ENCODE results near the gene CNTN5. TPM values are rescaled to one million over a fixed set of nuclear protein-coding genes. Genes with fewer than 3 reads are reported as not detected.

The CNTN5 gene
- total and polyA plus RNA-seq, 2 donors (not counting 1 experiment from before 2014, with no cell fraction given) = 0.17 TPM; not detected in 1

DNA sequence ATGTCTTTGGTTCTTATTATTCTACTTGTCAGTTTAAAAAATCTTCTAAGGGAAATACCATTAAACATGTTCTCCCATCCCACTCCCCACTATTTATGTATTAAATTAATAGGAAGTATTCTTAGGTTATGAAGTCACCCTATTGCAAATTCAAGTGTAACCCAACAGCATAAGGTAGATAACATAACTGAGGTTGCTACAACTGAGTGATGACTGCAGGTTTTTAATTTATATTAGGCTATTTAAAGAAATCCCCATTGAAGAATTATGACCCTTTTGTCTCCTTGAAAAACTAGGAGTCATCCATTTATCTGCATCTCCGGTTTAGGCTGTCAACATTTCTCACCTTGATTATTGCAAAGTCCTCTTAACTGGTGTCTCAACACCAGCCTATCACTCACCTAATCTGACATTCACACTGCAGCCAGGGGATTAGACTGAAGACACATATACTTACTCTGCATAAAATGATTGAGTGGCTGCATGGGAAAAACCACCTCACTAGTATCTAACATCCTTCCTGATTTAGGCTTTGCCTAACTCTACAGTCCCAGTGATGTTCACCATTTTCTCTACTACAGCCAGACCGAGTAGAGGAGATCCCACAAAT lies 649.4 kb downstream of the CNTN5 start:
- TF ChIP-seq EZH2 (IDR thresholded peaks at IDR 0.05; ENCODE audit: low read length, missing control alignments) = no peak
- TF ChIP-seq, protein P1, sequence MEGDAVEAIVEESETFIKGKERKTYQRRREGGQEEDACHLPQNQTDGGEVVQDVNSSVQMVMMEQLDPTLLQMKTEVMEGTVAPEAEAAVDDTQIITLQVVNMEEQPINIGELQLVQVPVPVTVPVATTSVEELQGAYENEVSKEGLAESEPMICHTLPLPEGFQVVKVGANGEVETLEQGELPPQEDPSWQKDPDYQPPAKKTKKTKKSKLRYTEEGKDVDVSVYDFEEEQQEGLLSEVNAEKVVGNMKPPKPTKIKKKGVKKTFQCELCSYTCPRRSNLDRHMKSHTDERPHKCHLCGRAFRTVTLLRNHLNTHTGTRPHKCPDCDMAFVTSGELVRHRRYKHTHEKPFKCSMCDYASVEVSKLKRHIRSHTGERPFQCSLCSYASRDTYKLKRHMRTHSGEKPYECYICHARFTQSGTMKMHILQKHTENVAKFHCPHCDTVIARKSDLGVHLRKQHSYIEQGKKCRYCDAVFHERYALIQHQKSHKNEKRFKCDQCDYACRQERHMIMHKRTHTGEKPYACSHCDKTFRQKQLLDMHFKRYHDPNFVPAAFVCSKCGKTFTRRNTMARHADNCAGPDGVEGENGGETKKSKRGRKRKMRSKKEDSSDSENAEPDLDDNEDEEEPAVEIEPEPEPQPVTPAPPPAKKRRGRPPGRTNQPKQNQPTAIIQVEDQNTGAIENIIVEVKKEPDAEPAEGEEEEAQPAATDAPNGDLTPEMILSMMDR (conservative IDR thresholded peaks at IDR 0.05 in 1 of 2, IDR thresholded peaks at IDR 0.05 in 1 of 2; ENCODE audit: low read depth in 1 of 2, low read length in 2 of 2) = no peak
- H3K4me1 ChIP-seq (ENCODE audit: control insufficient read depth, extremely low read depth, insufficient read depth, low read length) = no peaks in the 10 kb centered on the region
- no peaks in the 10 kb centered on the region for H3K36me3 ChIP-seq (ENCODE audit: control insufficient read depth, insufficient read depth, low read length)
- no peaks in the 10 kb centered on the region for H3K27me3 ChIP-seq (ENCODE audit: control insufficient read depth, insufficient read depth, low read length)
- no peaks in the 10 kb centered on the region for H3K79me2 ChIP-seq (ENCODE audit: control insufficient read depth, insufficient read depth, low read length)
- no peak overlapping the region for H3K27ac ChIP-seq (ENCODE audit: insufficient read depth, low read length)
- no peak overlapping the region for H3K9ac ChIP-seq (ENCODE audit: insufficient read depth, low read length)
- DNase-seq (ENCODE audit: low read depth in 2 of 2) = no peak
- no peak overlapping the region for H3K4me2 ChIP-seq (ENCODE audit: extremely low read depth, insufficient read depth, low read length)
- no peaks in the 10 kb centered on the region for H4K20me1 ChIP-seq (ENCODE audit: control insufficient read depth, extremely low read depth, insufficient read depth, low read length)
- no peaks in the 10 kb centered on the region for H3K9me3 ChIP-seq (ENCODE audit: control insufficient read depth, insufficient read depth, low read depth, low read length)
- no peak overlapping the region for H3K4me3 ChIP-seq (replicated peaks in 1 of 4; ENCODE audit: control extremely low read depth in 1 of 4, insufficient read depth in 1 of 4, low read depth in 3 of 4, low read length in 4 of 4)
- no peak overlapping the region for H2AFZ ChIP-seq (ENCODE audit: low read length)

DNA sequence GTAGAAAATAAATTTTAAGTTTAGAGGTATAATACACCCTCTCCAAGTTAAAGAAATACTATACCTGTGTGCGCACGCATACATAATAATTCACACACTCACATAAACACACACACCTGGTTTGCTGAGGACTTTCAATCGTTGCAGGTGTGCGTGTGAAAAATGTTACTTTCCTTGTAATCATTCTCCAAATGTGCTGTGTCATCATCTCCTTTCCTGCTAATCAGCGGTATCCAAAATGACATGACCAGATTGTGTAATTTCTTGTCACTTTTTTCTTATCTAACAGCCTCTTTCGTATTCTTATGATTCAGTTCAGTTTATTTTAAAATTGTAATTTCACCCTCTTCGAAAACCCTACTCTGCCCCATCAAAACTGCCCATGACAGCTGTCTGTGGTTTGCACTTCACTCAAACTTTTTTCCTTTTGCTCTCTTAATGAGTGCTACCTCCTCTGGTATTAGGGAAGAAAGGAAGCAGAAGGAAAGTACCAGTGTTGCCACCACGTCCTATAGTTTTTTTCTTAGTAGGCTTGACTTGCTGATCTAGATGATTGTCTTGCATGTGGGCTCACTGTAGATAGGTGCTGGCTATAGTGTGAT lies 651.2 kb downstream of the CNTN5 start:
- Histone ChIP-seq H3K27me3 (ENCODE audit: control insufficient read depth, insufficient read depth, low read length) (no peaks in the 10 kb centered on the region), H3K9ac (ENCODE audit: insufficient read depth, low read length) (no peak overlapping the region), H3K4me2 (ENCODE audit: extremely low read depth, insufficient read depth, low read length) (no peak overlapping the region), H3K79me2 (ENCODE audit: control insufficient read depth, insufficient read depth, low read length) (no peaks in the 10 kb centered on the region), H3K36me3 (ENCODE audit: control insufficient read depth, insufficient read depth, low read length) (no peaks in the 10 kb centered on the region), H3K27ac (ENCODE audit: insufficient read depth, low read length) (no peak overlapping the region), H3K4me3 (replicated peaks in 1 of 4; ENCODE audit: control extremely low read depth in 1 of 4, insufficient read depth in 1 of 4, low read depth in 3 of 4, low read length in 4 of 4) (no peak overlapping the region), H4K20me1 (ENCODE audit: control insufficient read depth, extremely low read depth, insufficient read depth, low read length) (no peaks in the 10 kb centered on the region), H3K9me3 (ENCODE audit: control insufficient read depth, insufficient read depth, low read depth, low read length) (no peaks in the 10 kb centered on the region), H3K4me1 (ENCODE audit: control insufficient read depth, extremely low read depth, insufficient read depth, low read length) (no peaks in the 10 kb centered on the region), H2AFZ (ENCODE audit: low read length) (no peak overlapping the region)
- no peak for DNase-seq (ENCODE audit: low read depth in 2 of 2)
- no peak for TF ChIP-seq EZH2 (IDR thresholded peaks at IDR 0.05; ENCODE audit: low read length, missing control alignments)
- TF ChIP-seq, protein P1 (conservative IDR thresholded peaks at IDR 0.05 in 1 of 2, IDR thresholded peaks at IDR 0.05 in 1 of 2; ENCODE audit: low read depth in 1 of 2, low read length in 2 of 2) = no peak

DNA sequence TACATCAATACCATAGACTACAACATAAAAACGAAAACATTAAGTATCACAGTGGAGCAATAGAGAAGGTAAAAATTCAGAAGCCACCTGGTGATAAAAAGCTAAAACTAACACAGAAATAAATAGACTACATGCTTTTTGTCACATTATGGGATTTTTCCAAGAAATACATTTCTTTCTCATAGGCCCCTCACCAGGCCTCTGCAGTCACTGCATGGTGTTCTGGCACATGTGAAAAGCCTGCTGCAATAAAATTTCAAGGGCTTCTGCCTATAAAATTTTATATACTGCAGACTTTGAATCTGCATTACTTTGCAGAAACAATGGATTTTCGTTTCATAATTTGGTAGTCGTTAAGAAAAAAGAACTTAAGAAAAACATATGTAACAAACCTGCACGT lies 655.5 kb downstream of the CNTN5 start:
- no peaks in the 10 kb centered on the region for H4K20me1 ChIP-seq (ENCODE audit: control insufficient read depth, extremely low read depth, insufficient read depth, low read length)
- no peaks in the 10 kb centered on the region for H3K27me3 ChIP-seq (ENCODE audit: control insufficient read depth, insufficient read depth, low read length)
- H3K4me1 ChIP-seq (ENCODE audit: control insufficient read depth, extremely low read depth, insufficient read depth, low read length) = no peaks in the 10 kb centered on the region
- no peak overlapping the region for H3K4me3 ChIP-seq (replicated peaks in 1 of 4; ENCODE audit: control extremely low read depth in 1 of 4, insufficient read depth in 1 of 4, low read depth in 3 of 4, low read length in 4 of 4)
- TF ChIP-seq EZH2 (IDR thresholded peaks at IDR 0.05; ENCODE audit: low read length, missing control alignments) = no peak
- TF ChIP-seq, protein P1 (conservative IDR thresholded peaks at IDR 0.05 in 1 of 2, IDR thresholded peaks at IDR 0.05 in 1 of 2; ENCODE audit: low read depth in 1 of 2, low read length in 2 of 2) = no peak
- no peaks in the 10 kb centered on the region for H3K9me3 ChIP-seq (ENCODE audit: control insufficient read depth, insufficient read depth, low read depth, low read length)
- no peak overlapping the region for H3K9ac ChIP-seq (ENCODE audit: insufficient read depth, low read length)
- DNase-seq (ENCODE audit: low read depth in 2 of 2) = no peak
- no peak overlapping the region for H3K27ac ChIP-seq (ENCODE audit: insufficient read depth, low read length)
- no peak overlapping the region for H3K4me2 ChIP-seq (ENCODE audit: extremely low read depth, insufficient read depth, low read length)
- H3K36me3 ChIP-seq (ENCODE audit: control insufficient read depth, insufficient read depth, low read length) = no peaks in the 10 kb centered on the region
- H3K79me2 ChIP-seq (ENCODE audit: control insufficient read depth, insufficient read depth, low read length) = no peaks in the 10 kb centered on the region
- H2AFZ ChIP-seq (ENCODE audit: low read length) = no peak overlapping the region
